ENCODE data around the gene RMND5B. TPM values are rescaled to one million over a fixed set of nuclear protein-coding genes. Genes with fewer than 3 reads are reported as not detected.

Gene RMND5B
- total and polyA plus RNA-seq, 2 of the 13 experiments (the other 11 are each of a cell fraction or from before 2014, with no cell fraction given), result 18.6 to 20.4 TPM

- no peak for TF ChIP-seq ELK4 (CRISPR knock-in tag; IDR thresholded peaks at IDR 0.05; ENCODE audit: borderline replicate concordance)
- TF ChIP-seq SRSF4 (IDR thresholded peaks at IDR 0.05; ENCODE audit: low read depth, low read length, poor library complexity, severe bottlenecking), result no peak
- TF ChIP-seq ATF7 (IDR thresholded peaks at IDR 0.05), result no peak
- no peak for TF ChIP-seq ATF7 (CRISPR knock-in tag; IDR thresholded peaks at IDR 0.05)
- TF ChIP-seq ARNT (IDR thresholded peaks at IDR 0.05), result no peak
- TF ChIP-seq SRSF9 (IDR thresholded peaks at IDR 0.05; ENCODE audit: borderline replicate concordance, insufficient read depth, low read depth, low read length, poor library complexity, severe bottlenecking), result no peak
- TF ChIP-seq ZNF331 (CRISPR knock-in tag; IDR thresholded peaks at IDR 0.05), result no peak
These were observed 26.3 kb upstream of the RMND5B start (continued) for GRCh38 chr5:178104492-178104891.

GRCh38 chr5:178106086-178106485 lies 24.7 kb upstream of the RMND5B start:
- H3K9ac ChIP-seq (ENCODE audit: insufficient read depth, low read depth, low read length), result no peak overlapping the region
- H2AFZ ChIP-seq (ENCODE audit: low read length), result no peak overlapping the region
- BruUV-seq (replicated peaks), result no TSS peak
- peaks cover 6 to 17% of the 10 kb centered on the region in 2 experiments; a peak in 4 of 5 replicates for H3K27me3 ChIP-seq (ENCODE audit: control insufficient read depth in 1 of 2, insufficient read depth in 2 of 2, low read length in 2 of 2)
- DNase-seq (ENCODE audit: low spot score), result no peak
- intact Hi-C loops (cut with micrococcal nuclease; ENCODE audit: unreplicated experiment), result no loop called here
- H3K4me1 ChIP-seq (ENCODE audit: insufficient read depth, low read length), result no peaks in the 10 kb centered on the region
- in situ Hi-C loops (cut with HindIII; ENCODE audit: extremely low pct_ligation_motif_present, low pct_unique_long_range_greater_than_20kb), result no loop called here
- FAIRE-seq, result no peak
- no peaks in the 10 kb centered on the region for H3K9me3 ChIP-seq (ENCODE audit: low read length)
- H3K27ac ChIP-seq (ENCODE audit: extremely low read length, insufficient read depth, low read length), result no peak overlapping the region
- H3K79me2 ChIP-seq (ENCODE audit: insufficient read depth, low read length), result no peaks in the 10 kb centered on the region
- no peak overlapping the region for H3K4me3 ChIP-seq (replicated peaks in 1 of 3; ENCODE audit: insufficient read depth in 1 of 3, low read depth in 2 of 3, low read length in 3 of 3)
- no peak overlapping the region for H3K4me2 ChIP-seq (ENCODE audit: low read depth, low read length)
- ATAC-seq, result no peak
- H3K36me3 ChIP-seq (replicated peaks in 1 of 2; ENCODE audit: control insufficient read depth in 1 of 2, insufficient read depth in 2 of 2, low read length in 2 of 2), result no peaks in the 10 kb centered on the region
- CTCF ChIA-PET (ENCODE audit: low intra/inter-chr PET ratio, low total read pairs), result no interaction called here
- POLR2A ChIA-PET, result no interaction called here
- 3% methylated on average over 4 of the region's 4 CpGs for WGBS (ENCODE audit: low lambda C conversion rate)
- TF ChIP-seq CAMTA2 (CRISPR knock-in tag; IDR thresholded peaks at IDR 0.05; ENCODE audit: borderline replicate concordance) (no peak), SRY (CRISPR knock-in tag; IDR thresholded peaks at IDR 0.05) (no peak)
- no peaks in the 10 kb centered on the region for H4K20me1 ChIP-seq (ENCODE audit: insufficient read depth, low read length)

Data from HepG2 (cell line).